ENCODE measurements around the gene ADRM1. TPM values are rescaled to one million over a fixed set of nuclear protein-coding genes. Genes with fewer than 3 reads are reported as not detected.

ADRM1 gene
- total RNA-seq, 2 experiments from 2014 or later, result 87.0 to 128 TPM

GRCh38 chr20:62354811-62355341 is 52.1 kb downstream of the ADRM1 start:
- Histone ChIP-seq H4K20me1 (ENCODE audit: insufficient read depth, low read length) (no peaks in the 10 kb centered on the region), H3K9me2 (ENCODE audit: insufficient read depth, low read length) (no peaks in the 10 kb centered on the region), H3K36me3 (ENCODE audit: insufficient read depth, low read length) (peaks cover 15% of the 10 kb centered on the region; the same call in 1 of the 2 replicates), H3K4me1 (ENCODE audit: insufficient read depth, low read length, poor library complexity, severe bottlenecking) (peaks cover 44% of the 10 kb centered on the region), H3K79me2 (ENCODE audit: insufficient read depth, low read depth, low read length) (no peaks in the 10 kb centered on the region), H3K9me3 (ENCODE audit: low read length) (no peaks in the 10 kb centered on the region), H3K27ac (ENCODE audit: low read depth, low read length, poor library complexity, severe bottlenecking) (no peak overlapping the region), H2AFZ (ENCODE audit: low read length) (no peak overlapping the region), H3K4me3 (ENCODE audit: low read depth, low read length, poor library complexity, severe bottlenecking) (no peak overlapping the region), H3K4me2 (ENCODE audit: low read length) (no peak overlapping the region)
- DNase-seq (ENCODE audit: low spot score), result no peak
- CTCF ChIA-PET (ENCODE audit: unreplicated experiment), result no interaction called here
- TF ChIP-seq EZH2phosphoT487 (IDR thresholded peaks at IDR 0.05; ENCODE audit: borderline replicate concordance, low read depth, low read length) (no peak), CTCF (conservative IDR thresholded peaks at IDR 0.05; ENCODE audit: low read length) (no peak)
- intact Hi-C loops (cut with micrococcal nuclease; ENCODE audit: unreplicated experiment), result no loop called here
- no TSS peak for BruUV-seq (replicated peaks)
- POLR2A ChIA-PET, result no interaction called here

DNA sequence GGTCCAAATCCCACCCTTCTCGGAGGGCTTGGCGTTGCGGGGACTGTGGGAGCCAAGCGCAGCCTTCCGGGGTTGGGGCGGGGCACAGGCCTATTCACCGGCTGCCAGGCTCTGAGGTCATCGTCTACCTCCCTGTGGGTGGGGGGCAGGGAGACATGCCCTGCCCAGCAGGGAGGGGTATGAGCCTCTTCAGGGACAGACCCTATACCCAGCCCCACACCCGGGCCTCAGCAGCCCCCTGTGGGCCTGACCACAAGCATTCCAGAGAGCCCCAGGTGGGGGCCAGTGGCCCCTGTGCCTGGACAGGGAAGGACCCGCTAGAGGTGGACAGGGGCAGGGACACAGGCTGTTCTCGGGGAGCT is 52.7 kb downstream of the ADRM1 start:
- H3K9me2 ChIP-seq (ENCODE audit: insufficient read depth, low read length), result no peaks in the 10 kb centered on the region
- H2AFZ ChIP-seq (ENCODE audit: low read length), result no peak overlapping the region
- peaks cover 10% of the 10 kb centered on the region; the same call in 1 of the 2 replicates for H3K36me3 ChIP-seq (ENCODE audit: insufficient read depth, low read length)
- ChIA-PET CTCF (ENCODE audit: unreplicated experiment) (no interaction called here), POLR2A (no interaction called here)
- no peaks in the 10 kb centered on the region for H4K20me1 ChIP-seq (ENCODE audit: insufficient read depth, low read length)
- H3K27ac ChIP-seq (ENCODE audit: low read depth, low read length, poor library complexity, severe bottlenecking), result no peak overlapping the region
- H3K4me2 ChIP-seq (ENCODE audit: low read length), result no peak overlapping the region
- DNase-seq (ENCODE audit: low spot score), result no peak
- BruUV-seq (replicated peaks), result no TSS peak
- intact Hi-C loops (cut with micrococcal nuclease; ENCODE audit: unreplicated experiment), result no loop called here
- H3K9me3 ChIP-seq (ENCODE audit: low read length), result no peaks in the 10 kb centered on the region
- no peaks in the 10 kb centered on the region for H3K79me2 ChIP-seq (ENCODE audit: insufficient read depth, low read depth, low read length)
- H3K4me1 ChIP-seq (ENCODE audit: insufficient read depth, low read length, poor library complexity, severe bottlenecking), result peaks cover 46% of the 10 kb centered on the region
- TF ChIP-seq EZH2phosphoT487 (IDR thresholded peaks at IDR 0.05; ENCODE audit: borderline replicate concordance, low read depth, low read length) (no peak), CTCF (conservative IDR thresholded peaks at IDR 0.05; ENCODE audit: low read length) (no peak)
- H3K4me3 ChIP-seq (ENCODE audit: low read depth, low read length, poor library complexity, severe bottlenecking), result no peak overlapping the region

GRCh38 chr20:62355878-62356588 is 53.2 kb downstream of the ADRM1 start:
- intact Hi-C loops (cut with micrococcal nuclease; ENCODE audit: unreplicated experiment), result no loop called here
- POLR2A ChIA-PET, result no interaction called here
- CTCF ChIA-PET (ENCODE audit: unreplicated experiment), result no interaction called here
- Histone ChIP-seq H3K9me2 (ENCODE audit: insufficient read depth, low read length) (no peaks in the 10 kb centered on the region), H4K20me1 (ENCODE audit: insufficient read depth, low read length) (no peaks in the 10 kb centered on the region), H3K27ac (ENCODE audit: low read depth, low read length, poor library complexity, severe bottlenecking) (no peak overlapping the region), H3K4me2 (ENCODE audit: low read length) (no peak overlapping the region), H3K4me1 (ENCODE audit: insufficient read depth, low read length, poor library complexity, severe bottlenecking) (peaks cover 50% of the 10 kb centered on the region), H3K9me3 (ENCODE audit: low read length) (no peaks in the 10 kb centered on the region), H3K4me3 (ENCODE audit: low read depth, low read length, poor library complexity, severe bottlenecking) (no peak overlapping the region), H3K79me2 (ENCODE audit: insufficient read depth, low read depth, low read length) (no peaks in the 10 kb centered on the region), H2AFZ (ENCODE audit: low read length) (no peak overlapping the region), H3K36me3 (ENCODE audit: insufficient read depth, low read length) (peaks cover 10% of the 10 kb centered on the region; the same call in 1 of the 2 replicates)
- DNase-seq (ENCODE audit: low spot score), result no peak
- TF ChIP-seq EZH2phosphoT487 (IDR thresholded peaks at IDR 0.05; ENCODE audit: borderline replicate concordance, low read depth, low read length), result no peak
- no peak for TF ChIP-seq CTCF (conservative IDR thresholded peaks at IDR 0.05; ENCODE audit: low read length)
- BruUV-seq (replicated peaks), result no TSS peak

Data from OCI-LY7 (cell line).